ENCODE measurements around the gene DKK2. TPM values are rescaled to one million over a fixed set of nuclear protein-coding genes. Genes with fewer than 3 reads are reported as not detected.

DKK2 gene
- total RNA-seq (2014; rRNA removed) = 0.58 and 0.63 TPM in 2 replicates
- polyA plus RNA-seq (2012) = 0.47 TPM

DNA sequence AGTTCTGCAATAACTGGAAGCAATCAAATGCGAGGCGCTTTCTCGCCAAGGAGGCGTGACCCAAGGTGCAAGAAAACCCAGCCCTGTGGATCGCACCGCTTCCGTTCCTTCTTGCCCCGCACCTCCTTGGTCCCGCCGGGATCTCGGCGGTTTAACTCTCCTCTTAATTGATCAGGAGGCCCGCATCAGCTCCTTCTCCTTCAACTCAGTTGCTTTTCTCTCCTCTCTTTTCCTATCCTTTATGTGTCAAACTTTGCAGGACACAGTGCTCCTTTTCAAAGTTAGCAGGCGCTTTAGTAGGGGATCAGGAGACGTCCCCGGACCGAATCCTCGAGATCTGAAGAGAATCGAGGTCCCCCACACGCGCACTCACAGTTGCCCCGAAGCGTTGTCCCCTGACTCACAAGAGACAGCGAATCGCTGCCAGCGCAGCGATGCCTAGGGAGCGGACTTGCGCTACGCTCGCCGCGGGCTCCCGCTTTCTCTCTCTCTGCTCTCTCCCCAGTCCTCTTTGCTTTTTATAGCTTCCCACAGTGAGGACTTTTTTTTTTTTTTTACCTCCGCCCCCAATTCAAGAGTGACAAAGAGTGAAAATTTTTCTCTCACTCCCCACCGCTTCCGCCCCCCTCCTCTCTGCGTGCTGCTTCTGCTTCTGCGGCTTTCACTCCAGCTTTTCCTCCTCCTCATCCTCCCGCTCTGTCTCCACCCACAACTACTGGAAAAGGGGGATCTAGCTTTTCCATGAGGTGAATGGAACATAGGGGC, at the start of gene DKK2:
DKK2 (minus strand) TSS at position 495 of the 765 bp plus-strand sequence. CDS start 722 bp downstream, outside the sequence.
- peak; percentile 39 for DNase-seq (ENCODE audit: low read depth)

DNA sequence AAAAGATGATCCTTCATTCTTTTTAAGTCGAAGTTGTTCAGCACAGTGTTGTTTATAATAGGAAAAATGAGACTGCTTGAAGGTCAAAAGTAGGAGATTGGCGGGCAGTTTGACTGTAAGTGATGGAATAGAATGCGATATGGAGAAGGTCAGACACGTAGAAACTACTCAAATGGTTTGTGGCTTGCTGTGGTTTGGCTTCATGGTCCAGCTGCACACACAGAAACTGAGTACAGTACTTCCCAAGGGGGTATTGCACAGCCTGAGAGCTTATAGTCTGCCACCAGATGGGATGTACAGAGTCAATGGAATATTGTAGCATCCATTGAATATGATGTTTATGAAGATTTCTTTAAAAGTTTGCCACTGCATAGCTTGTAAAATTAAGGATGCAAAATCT, 41.1 kb upstream of the DKK2 start:
- no peak for DNase-seq (ENCODE audit: low read depth)

DNA sequence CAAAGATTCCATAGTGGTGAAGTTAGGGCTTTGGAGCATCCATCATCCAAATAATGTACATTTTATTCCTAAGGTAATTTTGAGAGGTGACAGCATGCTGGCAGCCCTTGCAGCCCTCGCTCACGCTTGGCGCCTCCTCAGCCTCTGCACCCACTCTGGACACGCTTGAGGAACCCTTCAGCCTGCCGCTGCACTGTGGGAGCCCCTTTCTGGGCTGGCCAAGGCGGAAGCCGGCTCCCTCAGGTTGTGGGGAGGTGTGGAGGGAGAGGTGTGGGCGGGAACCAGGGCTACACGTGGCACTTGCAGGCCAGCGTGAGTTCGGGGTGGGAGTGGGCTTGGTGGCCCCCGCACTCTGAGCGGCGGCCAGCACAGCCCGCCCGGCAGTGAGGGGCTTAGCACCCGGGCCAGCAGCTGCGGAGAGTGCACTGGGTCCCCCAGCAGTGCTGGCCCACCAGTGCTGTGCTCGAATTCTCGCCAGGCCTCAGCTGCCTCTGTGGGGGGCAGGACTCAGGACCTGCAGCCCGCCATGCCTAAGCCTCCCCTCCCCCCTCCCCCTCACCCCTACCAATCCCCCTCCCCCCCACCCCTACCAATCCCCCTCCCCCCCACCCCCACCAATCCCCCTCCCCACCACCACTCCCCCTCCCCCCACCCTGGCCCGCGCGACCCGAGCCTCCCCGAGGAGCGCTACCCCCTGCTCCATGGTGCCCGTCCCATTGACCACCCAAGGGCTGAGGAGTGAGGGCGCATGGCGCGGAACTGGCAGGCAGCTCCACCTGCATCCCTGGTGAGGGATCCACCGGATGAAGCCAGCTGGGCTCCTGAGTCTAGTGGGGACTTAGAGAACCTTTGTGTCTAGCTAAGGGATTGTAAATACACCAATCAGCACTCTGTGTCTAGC, 37.0 kb upstream of the DKK2 start:
- no peak for DNase-seq (ENCODE audit: low read depth)

- no peak for DNase-seq (ENCODE audit: low read depth)
Observed at GRCh38 chr4:107071108-107071507, 35.0 kb upstream of the DKK2 start.

GRCh38 chr4:107069049-107069448, 32.9 kb upstream of the DKK2 start:
- no peak for DNase-seq (ENCODE audit: low read depth)

GRCh38 chr4:107068116-107068515, 32.0 kb upstream of the DKK2 start:
- DNase-seq (ENCODE audit: low read depth) = no peak

GRCh38 chr4:107066621-107067020, 30.5 kb upstream of the DKK2 start:
- DNase-seq (ENCODE audit: low read depth) = no peak

DNA sequence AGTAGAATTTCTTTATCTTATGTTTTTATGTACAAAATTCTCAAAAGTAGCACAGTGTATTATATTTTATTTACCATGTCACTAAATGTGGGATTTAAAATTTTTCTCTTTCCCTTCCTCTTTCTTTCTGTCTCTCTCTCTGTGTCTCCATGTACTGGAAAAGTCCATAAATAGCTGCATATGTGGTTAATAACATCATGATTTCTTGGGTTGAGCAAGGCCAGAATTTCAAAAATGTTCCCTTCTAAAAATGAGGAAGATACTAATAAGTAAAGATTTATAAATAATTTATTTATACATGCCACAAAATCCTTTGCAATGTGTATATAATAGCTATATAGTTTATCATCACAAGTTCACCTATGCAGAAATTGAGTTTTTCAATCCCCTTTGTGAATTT, 29.1 kb upstream of the DKK2 start:
- DNase-seq (ENCODE audit: low read depth) = no peak

DNA sequence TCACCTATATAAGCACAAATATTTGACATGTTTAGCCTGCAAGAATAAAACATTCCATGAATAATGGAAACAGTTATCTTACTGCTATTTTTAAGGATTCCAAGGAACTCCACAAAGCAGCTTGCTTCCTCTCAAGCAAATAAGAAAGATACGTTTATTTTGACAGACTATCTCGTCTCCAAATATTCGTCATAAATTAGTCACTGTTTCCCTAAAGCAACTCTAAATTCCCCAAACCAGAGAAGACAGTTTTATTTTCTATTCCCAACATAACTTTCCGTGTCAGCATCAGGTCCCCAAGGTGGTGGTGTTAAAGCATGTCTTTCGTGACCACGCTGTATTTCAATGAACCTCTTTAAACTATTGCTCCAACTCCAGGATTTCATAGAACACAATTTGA, 24.3 kb upstream of the DKK2 start:
- no peak for DNase-seq (ENCODE audit: low read depth)

- DNase-seq (ENCODE audit: low read depth) = peak; percentile 46
Observed at GRCh38 chr4:107058828-107059227, 22.7 kb upstream of the DKK2 start.

DNA sequence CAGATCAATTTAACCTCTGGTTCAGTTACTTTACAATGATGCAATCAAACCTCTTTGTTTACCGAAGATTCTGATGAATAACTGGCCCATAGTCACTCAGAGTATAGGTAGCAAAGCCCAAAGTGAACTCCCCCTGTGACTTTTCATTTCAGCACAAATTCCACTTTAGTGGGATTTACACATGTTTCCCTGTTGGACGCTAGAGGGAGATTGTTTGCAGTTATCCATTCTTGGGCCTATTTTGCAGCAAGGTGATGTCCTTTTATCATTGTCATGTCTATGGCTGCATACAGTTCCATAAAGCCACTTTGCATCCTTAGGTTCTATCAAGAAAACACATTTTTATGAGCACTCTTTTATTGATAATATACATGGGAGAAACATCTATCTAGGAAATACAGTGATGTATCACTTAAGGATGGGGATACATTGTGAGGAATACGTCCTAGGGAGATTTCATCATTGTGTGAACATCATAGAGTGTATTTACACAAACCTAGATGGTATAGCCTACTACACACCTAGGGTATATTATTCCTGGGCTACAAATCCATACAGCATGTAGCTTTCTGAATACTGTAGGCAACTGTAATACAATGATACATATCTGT, 14.5 kb upstream of the DKK2 start:
- DNase-seq (ENCODE audit: low read depth) = peak; percentile 26

- no peak for DNase-seq (ENCODE audit: low read depth)
Observed at GRCh38 chr4:107046261-107046660, 10.1 kb upstream of the DKK2 start.

GRCh38 chr4:107044170-107044569, 8.1 kb upstream of the DKK2 start:
- no peak for DNase-seq (ENCODE audit: low read depth)

DNA sequence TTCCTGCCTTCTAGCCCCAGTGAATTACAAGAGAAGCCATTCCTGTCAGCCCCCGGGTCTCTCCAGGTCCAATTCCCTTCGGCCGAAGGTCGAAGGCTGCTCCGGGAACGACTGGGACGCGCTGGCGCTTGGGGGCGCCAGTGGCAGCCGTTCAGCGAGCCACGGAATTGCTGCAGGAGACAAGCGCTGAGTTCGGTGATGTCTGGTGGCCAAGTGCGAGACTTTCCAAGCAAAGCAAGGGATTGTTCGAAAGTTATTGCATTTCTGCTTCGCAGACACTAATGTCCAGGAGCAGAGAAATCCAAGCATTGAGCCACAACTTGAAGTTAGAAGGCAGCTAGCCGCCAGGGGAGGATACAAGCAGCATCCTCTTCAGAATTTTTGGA, 1.1 kb upstream of the DKK2 start:
- peak; percentile 39 for DNase-seq (ENCODE audit: low read depth)

GRCh38 chr4:107036584-107037198, 578 bp upstream of the DKK2 start:
- DNase-seq (ENCODE audit: low read depth) = no peak

DNA sequence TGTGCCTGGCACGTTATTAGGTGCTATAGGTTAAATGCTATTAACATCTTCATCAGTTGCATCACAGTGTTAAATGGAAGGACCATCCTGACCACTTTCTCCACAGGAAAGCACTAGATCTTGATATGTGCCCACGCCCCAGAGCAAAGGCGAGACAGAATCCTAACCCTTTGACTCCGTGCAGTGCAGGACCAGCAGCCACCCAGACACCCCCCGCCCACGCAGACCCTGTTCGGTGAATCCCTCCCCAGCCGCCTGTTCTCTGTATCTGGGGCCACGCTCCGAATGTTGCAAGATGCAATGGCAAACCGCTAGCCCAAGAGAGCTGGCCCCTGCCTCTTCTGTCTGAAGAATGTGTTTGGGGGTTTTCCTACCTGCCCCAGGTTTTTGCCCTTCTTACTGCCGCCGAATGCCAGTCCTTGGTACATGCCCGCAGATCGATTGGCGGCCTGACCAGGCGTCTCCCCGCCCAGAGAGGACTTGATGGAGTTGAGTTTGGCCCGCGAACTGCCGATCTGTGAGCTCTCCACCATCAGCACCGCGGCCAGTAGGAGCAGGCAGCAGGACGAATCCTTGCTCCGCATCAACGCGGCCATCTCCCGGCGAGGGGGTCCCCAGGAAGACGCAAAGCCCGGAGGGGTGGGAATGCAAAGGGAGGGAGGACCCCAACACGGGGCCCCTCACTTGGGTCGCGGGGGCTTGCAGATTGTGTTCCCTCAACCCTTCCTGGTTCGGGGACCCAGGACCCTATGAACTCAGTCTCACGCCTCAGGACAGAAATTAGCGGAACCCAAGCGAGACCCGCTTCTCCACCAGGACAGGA, 906 bp downstream of the DKK2 start:
- peak; percentile 25 for DNase-seq (ENCODE audit: low read depth)

GRCh38 chr4:107034091-107034995, 1.8 kb downstream of the DKK2 start:
- DNase-seq (ENCODE audit: low read depth) = peak; percentile 55

GRCh38 chr4:107027379-107027778, 8.7 kb downstream of the DKK2 start:
- DNase-seq (ENCODE audit: low read depth) = no peak

DNA sequence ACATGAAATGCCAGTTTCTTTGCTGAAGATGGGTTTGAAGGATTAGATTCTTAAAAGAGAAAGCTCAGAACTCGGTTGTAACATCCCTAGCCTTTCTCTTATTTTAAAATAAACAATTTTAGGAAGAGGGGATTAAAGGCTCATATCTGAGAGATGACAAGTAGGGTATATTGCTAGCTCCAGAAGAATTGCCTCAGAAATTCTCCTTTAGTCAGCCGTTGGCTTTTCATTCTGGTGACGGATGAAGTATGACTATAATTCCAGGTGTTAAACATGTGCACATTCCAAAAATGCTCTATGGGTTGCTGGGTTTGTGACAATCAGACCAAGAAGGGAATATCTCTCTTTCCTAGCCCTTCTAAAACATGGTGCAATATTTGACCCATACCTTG, 17.8 kb downstream of the DKK2 start:
- DNase-seq (ENCODE audit: low read depth) = peak; percentile 19
